Neural progenitor cell (in vitro differentiated cells): ENCODE measurements around the gene KRTCAP2. TPM values are rescaled to one million over a fixed set of nuclear protein-coding genes. Genes with fewer than 3 reads are reported as not detected.
"Not testable (repeated sequence)": the region's sequence is repeated elsewhere in the genome, so short reads cannot be mapped to it uniquely, and the experiment has no call there.

ENCODE experiments used
- DNase-seq: peaks from one replicate; pipeline ENCODE4 v3.0.0-alpha.2; 2016; ENCODE audit warnings: low spot score
- H2AFZ ChIP-seq: fragments of 200-600 bp; sonication (generic); replicated peaks from 2 replicates; pipeline ENCODE4 v1.6.1; 2016; ENCODE audit warnings: antibody characterized with exemption
- H3F3A ChIP-seq: fragments of 200-600 bp; sonication (generic); 2 replicates; pipeline ENCODE4 v1.6.1; 2016; ENCODE audit warnings: antibody characterized with exemption, low read depth
- H3K27ac ChIP-seq: fragments of 200-600 bp; sonication (generic); 2 replicates; pipeline ENCODE4 v1.5.1; 2016; ENCODE audit warnings: mild to moderate bottlenecking
- H3K27me3 ChIP-seq: fragments of 200-600 bp; sonication (generic); 2 replicates; pipeline ENCODE4 v1.6.1; 2016; ENCODE audit warnings: mild to moderate bottlenecking, moderate library complexity
- H3K36me3 ChIP-seq: fragments of 200-600 bp; sonication (generic); 2 replicates; pipeline ENCODE4 v1.5.1; 2016
- H3K4me1 ChIP-seq: fragments of 200-600 bp; sonication (generic); 2 replicates; pipeline ENCODE4 v1.6.1; 2016; ENCODE audit warnings: mixed run types
- H3K4me2 ChIP-seq: fragments of 200-600 bp; sonication (generic); 2 replicates; pipeline ENCODE4 v1.6.1; 2016
- H3K4me3 ChIP-seq: fragments of 200-600 bp; sonication (generic); 2 replicates; pipeline ENCODE4 v1.5.1; 2016
- H3K79me2 ChIP-seq: fragments of 200-600 bp; sonication (generic); 2 replicates; pipeline ENCODE4 v1.6.1; 2016; ENCODE audit warnings: low read depth
- H3K9ac ChIP-seq: fragments of 200-600 bp; sonication (generic); 2 replicates; pipeline ENCODE4 v1.6.1; 2016
- H3K9me3 ChIP-seq: fragments of 200-600 bp; sonication (generic); 2 replicates; pipeline ENCODE4 v1.5.1; 2016; ENCODE audit warnings: low read depth
- H4K20me1 ChIP-seq: fragments of 200-600 bp; sonication (generic); 2 replicates; pipeline ENCODE4 v1.6.1; 2016; ENCODE audit warnings: low read depth
- H3K27ac Mint-ChIP-seq: 3 replicates; pipeline ENCODE4 v1.8.0; 2021; ENCODE audit warnings: mixed read lengths
- H3K27me3 Mint-ChIP-seq: 2 replicates; pipeline ENCODE4 v1.8.0; 2022; ENCODE audit warnings: low read depth, mild to moderate bottlenecking, inconsistent platforms, moderate library complexity, mixed read lengths; ENCODE audit not compliant: insufficient read depth
- H3K36me3 Mint-ChIP-seq: 3 replicates; pipeline ENCODE4 v1.8.0; 2021; ENCODE audit warnings: mixed read lengths
- H3K4me1 Mint-ChIP-seq: 3 replicates; pipeline ENCODE4 v1.8.0; 2021; ENCODE audit warnings: mixed read lengths
- H3K4me3 Mint-ChIP-seq: 3 replicates; pipeline ENCODE4 v1.8.0; 2021; ENCODE audit warnings: mild to moderate bottlenecking, moderate library complexity, mixed read lengths
- H3K9me3 Mint-ChIP-seq: 3 replicates; pipeline ENCODE4 v1.8.0; 2020; ENCODE audit warnings: mixed read lengths
- CTCF ChIP-seq: fragments of 200-600 bp; sonication (generic); IDR thresholded peaks from 2 replicates; pipeline ENCODE4 v1.5.1; 2017; ENCODE audit warnings: antibody characterized with exemption, mild to moderate bottlenecking
- EZH2 ChIP-seq: fragments of 200-600 bp; sonication (generic); IDR thresholded peaks from 2 replicates; pipeline ENCODE4 v1.6.1; 2017; ENCODE audit warnings: antibody characterized with exemption, mild to moderate bottlenecking, moderate library complexity
- EZH2phosphoT487 ChIP-seq: fragments of 200-600 bp; sonication (generic); IDR thresholded peaks from 2 replicates; pipeline ENCODE4 v1.6.1; 2017; ENCODE audit warnings: antibody characterized with exemption
- total RNA-seq: library from RNA; depleted of rRNA; stranded (reverse); fragments of >200 nt; gene quantifications from 2 replicates; pipeline ENCODE4 v1.2.3, GENCODE V29; 2015; ENCODE audit warnings: low replicate concordance

Gene KRTCAP2
- total RNA-seq, 1 donor from 2014 or later, result 37.8 TPM

GRCh38 chr1:155193275-155193990, 20.3 kb upstream of the KRTCAP2 start:
- Mint-ChIP-seq H3K4me1 (peaks cover 44% of the 10 kb centered on the region), H3K27ac (peak overlapping the region; percentile 99), H3K4me3 (peak overlapping the region; percentile 99), H3K36me3 (peaks cover 30% of the 10 kb centered on the region), H3K9me3 (peaks cover 5% of the 10 kb centered on the region), H3K27me3 (peaks cover 30% of the 10 kb centered on the region)
- H2AFZ ChIP-seq, result peak overlapping the region; percentile 59
- peaks cover 47% of the 10 kb centered on the region for H3F3A ChIP-seq
- no peaks in the 10 kb centered on the region for H3K27me3 ChIP-seq
- peak; percentile 95 for DNase-seq
- no peaks in the 10 kb centered on the region for H3K36me3 ChIP-seq
- H3K79me2 ChIP-seq, result peaks cover 36% of the 10 kb centered on the region
- H3K9ac ChIP-seq, result no peak overlapping the region
- H4K20me1 ChIP-seq, result peaks cover 21% of the 10 kb centered on the region
- peak; percentile 99 for TF ChIP-seq CTCF
- no peak for TF ChIP-seq EZH2phosphoT487
- H3K4me2 ChIP-seq, result peak overlapping the region; percentile 100
- no peaks in the 10 kb centered on the region for H3K9me3 ChIP-seq
- peak overlapping the region; percentile 85 for H3K4me3 ChIP-seq
- H3K4me1 ChIP-seq, result peaks cover 28% of the 10 kb centered on the region
- peak overlapping the region; percentile 96 for H3K27ac ChIP-seq

- peak overlapping the region; percentile 100 for H3K4me2 ChIP-seq
- H3K36me3 ChIP-seq, result no peaks in the 10 kb centered on the region
- no peak for TF ChIP-seq EZH2
- TF ChIP-seq EZH2phosphoT487, result no peak
- TF ChIP-seq CTCF, result no peak
- H3K27ac ChIP-seq, result no peak overlapping the region
- H3K4me3 ChIP-seq, result peak overlapping the region; percentile 85
- H3K27me3 ChIP-seq, result no peaks in the 10 kb centered on the region
- peak overlapping the region; percentile 59 for H2AFZ ChIP-seq
- Mint-ChIP-seq H3K4me3 (peak overlapping the region; percentile 99), H3K36me3 (peaks cover 25% of the 10 kb centered on the region), H3K27ac (peak overlapping the region; percentile 99), H3K9me3 (peaks cover 9% of the 10 kb centered on the region), H3K4me1 (peaks cover 41% of the 10 kb centered on the region), H3K27me3 (peaks cover 30% of the 10 kb centered on the region)
- peaks cover 23% of the 10 kb centered on the region for H3K4me1 ChIP-seq
- peaks cover 28% of the 10 kb centered on the region for H3K79me2 ChIP-seq
- H4K20me1 ChIP-seq, result peaks cover 13% of the 10 kb centered on the region
- no peaks in the 10 kb centered on the region for H3K9me3 ChIP-seq
- no peak overlapping the region for H3K9ac ChIP-seq
- peaks cover 45% of the 10 kb centered on the region for H3F3A ChIP-seq
- peak; percentile 60 for DNase-seq
Measured at GRCh38 chr1:155192346-155193274, 19.5 kb upstream of the KRTCAP2 start.

GRCh38 chr1:155191904-155192303, 18.8 kb upstream of the KRTCAP2 start:
- Histone ChIP-seq H3K27me3 (no peaks in the 10 kb centered on the region), H3K4me3 (no peak overlapping the region), H3F3A (peaks cover 41% of the 10 kb centered on the region), H3K36me3 (no peaks in the 10 kb centered on the region), H4K20me1 (peaks cover 6% of the 10 kb centered on the region), H3K4me2 (no peak overlapping the region), H2AFZ (no peak overlapping the region), H3K4me1 (peaks cover 16% of the 10 kb centered on the region), H3K9ac (no peak overlapping the region), H3K79me2 (peaks cover 21% of the 10 kb centered on the region), H3K27ac (no peak overlapping the region), H3K9me3 (no peaks in the 10 kb centered on the region)
- Mint-ChIP-seq H3K27ac (peak overlapping the region; percentile 97), H3K4me3 (peak overlapping the region; percentile 62), H3K36me3 (peaks cover 20% of the 10 kb centered on the region), H3K27me3 (peaks cover 32% of the 10 kb centered on the region), H3K4me1 (peaks cover 34% of the 10 kb centered on the region), H3K9me3 (peaks cover 7% of the 10 kb centered on the region)
- no peak for DNase-seq
- TF ChIP-seq CTCF (no peak), EZH2 (no peak), EZH2phosphoT487 (no peak)

- not testable (repeated sequence) for H3K27ac Mint-ChIP-seq, H3K9me3 Mint-ChIP-seq, H3K79me2 ChIP-seq, H4K20me1 ChIP-seq, H3K27ac ChIP-seq, H3K36me3 Mint-ChIP-seq, H3K27me3 ChIP-seq, H3K9me3 ChIP-seq, H3K9ac ChIP-seq, H3K4me3 Mint-ChIP-seq, H3K4me3 ChIP-seq, H2AFZ ChIP-seq, H3K4me2 ChIP-seq, DNase-seq, H3K36me3 ChIP-seq
- Histone ChIP-seq H3F3A (peaks cover 24% of the 10 kb centered on the region), H3K4me1 (peaks cover 15% of the 10 kb centered on the region)
- H3K27me3 Mint-ChIP-seq, result peaks cover 24% of the 10 kb centered on the region
- peaks cover 27% of the 10 kb centered on the region for H3K4me1 Mint-ChIP-seq
Measured at GRCh38 chr1:155189926-155190325, 16.8 kb upstream of the KRTCAP2 start.
